Measurements from ENCODE around the gene ALX4. TPM values are rescaled to one million over a fixed set of nuclear protein-coding genes. Genes with fewer than 3 reads are reported as not detected.

ALX4 gene
- total and polyA plus RNA-seq, 9 of the 15 experiments (the other 6 are each of a cell fraction or from before 2014, with no cell fraction given): 0.07 to 1.2 (median 0.33) TPM

DNA sequence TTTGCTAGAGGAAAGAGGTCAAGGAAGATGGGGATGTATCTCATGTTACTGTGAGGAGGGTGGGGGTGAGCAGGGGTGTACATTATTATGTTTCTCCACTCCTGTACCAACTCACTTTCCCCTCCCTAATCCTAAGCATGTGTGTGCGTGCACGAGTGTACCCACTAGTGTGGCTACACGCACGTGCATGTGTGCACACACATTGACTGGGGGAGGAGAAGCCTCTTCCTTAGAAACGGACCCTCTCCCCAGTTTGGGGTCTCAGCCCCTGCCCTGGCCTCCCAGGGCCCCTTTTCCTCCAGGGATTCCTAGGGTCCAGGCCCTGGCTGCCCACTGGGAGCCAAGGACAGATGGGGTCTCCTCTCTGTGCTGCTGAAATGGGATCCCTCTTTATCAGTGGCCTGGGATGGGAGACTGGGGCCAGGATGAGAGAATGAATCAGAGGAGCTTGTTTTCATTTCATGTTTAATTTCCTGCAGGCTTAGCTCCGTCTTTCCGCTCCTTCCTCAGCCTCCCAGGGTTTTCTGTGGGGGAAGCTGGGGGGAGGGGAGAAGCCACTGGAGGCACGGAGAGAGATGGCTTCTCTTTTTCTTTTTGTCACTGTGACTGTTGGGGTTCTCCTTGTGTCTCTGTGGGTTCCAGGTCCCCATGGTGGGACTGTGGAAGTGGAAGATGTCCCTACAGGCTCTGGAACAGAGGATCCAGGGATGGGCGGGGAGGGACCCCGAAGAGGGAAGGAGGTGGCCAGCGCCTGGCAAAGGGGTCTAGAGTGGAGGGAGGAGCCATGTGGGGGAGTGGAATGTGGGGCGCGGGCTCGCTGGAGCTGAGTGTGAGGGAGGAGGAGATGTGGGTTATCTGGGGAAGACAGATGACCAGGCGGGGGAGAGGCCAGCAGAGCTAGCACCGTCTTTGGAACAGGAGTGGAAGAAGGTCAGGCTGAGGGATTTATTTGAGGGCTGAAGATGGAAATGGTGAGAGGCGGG lies 40.3 kb downstream of the ALX4 start (continued):
- TF ChIP-seq, protein P1, sequence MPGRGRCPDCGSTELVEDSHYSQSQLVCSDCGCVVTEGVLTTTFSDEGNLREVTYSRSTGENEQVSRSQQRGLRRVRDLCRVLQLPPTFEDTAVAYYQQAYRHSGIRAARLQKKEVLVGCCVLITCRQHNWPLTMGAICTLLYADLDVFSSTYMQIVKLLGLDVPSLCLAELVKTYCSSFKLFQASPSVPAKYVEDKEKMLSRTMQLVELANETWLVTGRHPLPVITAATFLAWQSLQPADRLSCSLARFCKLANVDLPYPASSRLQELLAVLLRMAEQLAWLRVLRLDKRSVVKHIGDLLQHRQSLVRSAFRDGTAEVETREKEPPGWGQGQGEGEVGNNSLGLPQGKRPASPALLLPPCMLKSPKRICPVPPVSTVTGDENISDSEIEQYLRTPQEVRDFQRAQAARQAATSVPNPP (IDR thresholded peaks at IDR 0.05; ENCODE audit: borderline replicate concordance, insufficient read depth, insufficient read length): no peak
- TF ChIP-seq ZNF583 (CRISPR knock-in tag; IDR thresholded peaks at IDR 0.05): no peak
- no peak for TF ChIP-seq HMG20B (CRISPR knock-in tag; IDR thresholded peaks at IDR 0.05)
- no peak for TF ChIP-seq YY1 (IDR thresholded peaks at IDR 0.05; ENCODE audit: borderline replicate concordance in 1 of 3, control insufficient read depth in 1 of 3, extremely low read depth in 1 of 3, insufficient read depth in 3 of 3, insufficient read length in 1 of 3, insufficient replicate concordance in 2 of 3, low read depth in 1 of 3, low read length in 2 of 3)
- TF ChIP-seq RNF2 (IDR thresholded peaks at IDR 0.05): peak; percentile 88
- no peak for TF ChIP-seq MED1 (CRISPR knock-in tag; IDR thresholded peaks at IDR 0.05; ENCODE audit: borderline replicate concordance)
- TF ChIP-seq SIRT6 (IDR thresholded peaks at IDR 0.05; ENCODE audit: low read depth, low read length): no peak
- no peak for TF ChIP-seq KLF10 (CRISPR knock-in tag; IDR thresholded peaks at IDR 0.05)
- TF ChIP-seq RBM17 (IDR thresholded peaks at IDR 0.05; ENCODE audit: borderline replicate concordance, low read depth, low read length): no peak
- no peak for TF ChIP-seq ZSCAN32 (CRISPR knock-in tag; IDR thresholded peaks at IDR 0.05)
- no peak for TF ChIP-seq RNF219 (CRISPR knock-in tag; IDR thresholded peaks at IDR 0.05)
- no peak for TF ChIP-seq NUFIP1 (IDR thresholded peaks at IDR 0.05; ENCODE audit: partially characterized antibody)
- TF ChIP-seq PCBP1 (IDR thresholded peaks at IDR 0.05; ENCODE audit: low read depth, low read length, poor library complexity, severe bottlenecking): no peak
- no peak for TF ChIP-seq ZNF785 (CRISPR knock-in tag; IDR thresholded peaks at IDR 0.05)
- TF ChIP-seq ZNF57 (CRISPR knock-in tag; IDR thresholded peaks at IDR 0.05): no peak
- TF ChIP-seq RAD21 (CRISPR knock-in tag; conservative IDR thresholded peaks at IDR 0.05 in 1 of 2, IDR thresholded peaks at IDR 0.05 in 1 of 2): peak in 1 of 2 experiments; percentile 23; a peak in 1 of 4 replicates
- no peak for TF ChIP-seq E2F5 (CRISPR knock-in tag; IDR thresholded peaks at IDR 0.05)
- TF ChIP-seq PTTG1 (tag; IDR thresholded peaks at IDR 0.05; ENCODE audit: low read depth): no peak
- no peak for TF ChIP-seq GABPA (tag; conservative IDR thresholded peaks at IDR 0.05; ENCODE audit: low read depth)
- TF ChIP-seq MECOM (CRISPR knock-in tag; IDR thresholded peaks at IDR 0.05): peak; percentile 73; the same call in 1 of the 2 replicates
- TF ChIP-seq FOSL1 (tag; conservative IDR thresholded peaks at IDR 0.05): peak; percentile 65
- TF ChIP-seq ZNF174 (CRISPR knock-in tag; IDR thresholded peaks at IDR 0.05): no peak
